GM19467 (cell line): ENCODE data around the gene LRRC27.

Source experiments
- ATAC-seq: cut with Tn5 transposase; IDR thresholded peaks from one replicate; pipeline ENCODE4 v1.9.1; 2021; ENCODE audit warnings: mild to moderate bottlenecking, moderate library complexity; ENCODE audit not compliant: unreplicated experiment

Gene LRRC27

GRCh38 chr10:132421847-132422751, 90.1 kb downstream of the LRRC27 start:
- no peak for ATAC-seq

DNA sequence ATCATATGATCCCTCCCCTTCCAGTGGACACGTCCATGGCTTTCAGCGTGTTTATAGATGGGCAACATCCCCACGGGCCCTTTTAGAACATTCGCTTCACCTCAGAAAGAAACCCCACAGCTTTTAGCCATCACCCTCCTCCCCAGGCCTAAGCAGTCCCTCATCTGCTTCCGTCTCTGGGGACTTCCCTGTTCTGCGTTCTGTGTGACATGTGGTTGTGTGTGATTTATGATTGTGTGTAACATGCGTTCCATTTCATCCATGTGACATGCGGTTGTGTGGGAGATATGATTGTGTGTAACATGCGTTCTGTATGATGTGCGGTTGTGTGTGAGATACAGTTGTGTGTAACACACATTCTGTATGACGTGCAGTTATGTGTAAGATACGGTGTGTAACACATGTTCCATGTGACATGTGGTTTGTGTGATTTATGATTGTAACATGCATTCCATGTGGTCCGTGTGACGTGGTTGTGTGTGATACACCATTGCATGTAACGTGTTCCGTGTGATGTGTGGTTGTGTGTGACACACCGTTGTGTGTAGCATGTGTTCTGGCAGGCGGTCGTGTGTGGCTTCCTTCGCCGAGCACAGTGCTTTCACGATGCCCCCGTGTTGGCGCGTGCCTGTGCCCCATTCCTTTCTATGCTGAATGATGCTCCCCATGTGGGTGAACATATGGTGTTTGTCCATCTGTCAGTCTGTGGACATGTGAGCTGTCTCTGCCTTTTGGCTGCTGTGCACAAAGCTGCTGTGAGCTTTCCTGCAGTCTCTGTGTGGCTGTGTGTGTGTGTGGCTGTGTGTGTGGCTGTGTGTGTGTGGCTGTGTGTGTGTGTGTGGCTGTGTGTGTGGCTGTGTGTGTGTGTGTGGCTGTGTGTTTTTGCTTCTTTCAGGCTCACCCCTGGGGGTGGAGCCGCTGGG, 91.2 kb downstream of the LRRC27 start:
- ATAC-seq, result no peak

DNA sequence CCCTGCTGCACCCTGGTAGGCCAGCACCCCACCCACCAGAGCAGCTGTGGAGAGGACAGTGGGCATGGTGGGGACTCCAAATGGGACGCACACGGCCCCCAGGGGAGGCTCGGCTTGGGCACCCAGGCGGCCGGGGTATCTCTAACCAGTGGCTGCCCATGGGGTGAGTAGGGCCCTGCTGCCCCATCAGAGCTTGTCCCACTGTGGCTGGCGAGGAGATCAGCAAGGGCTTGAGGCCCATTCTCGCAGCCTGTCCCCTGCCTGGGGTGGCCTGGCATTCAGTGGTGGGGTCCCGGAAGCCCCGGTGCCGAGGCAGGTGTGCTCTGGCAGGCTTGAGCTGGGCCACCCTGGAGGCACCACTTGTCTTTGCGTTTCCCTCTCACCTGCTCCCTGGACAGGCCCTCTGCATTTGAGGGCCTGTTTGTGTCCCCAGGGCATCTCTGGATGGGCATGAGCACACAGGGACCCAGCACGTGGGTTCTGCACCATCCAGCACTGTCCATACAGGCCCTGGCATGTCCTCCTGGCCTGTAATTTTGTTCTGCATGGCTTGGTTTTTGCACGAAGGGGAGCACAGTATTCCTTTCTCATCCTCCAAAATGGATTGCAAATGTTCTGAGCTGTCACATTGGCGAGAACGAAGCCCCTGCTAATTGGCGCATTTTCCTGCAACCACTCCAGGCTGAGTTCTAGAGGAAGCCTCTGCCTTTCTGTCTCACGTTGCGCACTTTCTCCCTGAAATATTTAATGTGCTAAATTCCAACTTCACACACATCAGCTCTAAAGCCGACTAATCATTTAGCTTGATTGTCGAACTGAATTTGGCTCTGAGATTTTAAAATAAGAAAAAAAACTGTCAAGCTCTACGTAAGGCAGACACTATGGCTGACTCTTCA, 92.2 kb downstream of the LRRC27 start:
- no peak for ATAC-seq

DNA sequence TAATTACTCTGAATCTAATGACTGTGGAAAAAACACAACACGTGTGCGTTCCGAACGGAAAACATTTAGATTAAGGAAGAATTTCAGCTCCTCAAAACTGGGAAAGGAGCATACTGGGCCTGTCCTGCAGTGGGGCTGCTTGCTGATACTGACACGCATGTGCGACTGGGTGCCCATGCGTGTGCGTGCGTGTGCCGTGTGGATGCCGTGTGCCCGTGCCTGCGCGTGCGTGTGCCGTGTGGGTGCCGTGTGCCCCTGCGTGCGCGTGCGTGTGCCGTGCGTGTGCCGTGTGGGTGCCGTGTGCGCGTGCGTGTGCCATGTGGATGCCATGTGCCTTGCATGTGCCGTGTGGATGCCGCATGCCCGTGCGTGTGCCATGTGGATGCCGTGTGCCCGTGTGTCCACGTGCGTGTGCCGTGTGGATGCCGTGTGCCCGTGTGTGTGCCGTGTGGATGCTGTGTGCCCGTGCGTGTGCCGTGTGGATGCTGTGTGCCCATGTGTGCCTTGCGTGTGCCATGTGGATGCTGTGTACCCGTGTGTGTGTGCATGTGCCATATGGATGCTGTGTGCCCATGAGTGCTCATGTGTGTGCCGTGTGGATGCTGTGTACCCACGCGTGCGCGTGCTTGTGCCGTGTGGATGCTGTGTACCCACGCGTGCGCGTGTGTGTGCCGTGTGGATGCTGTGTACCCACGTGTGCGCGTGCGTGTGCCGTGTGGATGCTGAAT, 93.2 kb downstream of the LRRC27 start:
- no peak for ATAC-seq

- no peak for ATAC-seq
Measured at GRCh38 chr10:132425757-132426155, 93.8 kb downstream of the LRRC27 start.

- no peak for ATAC-seq
Measured at GRCh38 chr10:132427006-132427771, 95.2 kb downstream of the LRRC27 start.

- no peak for ATAC-seq
Measured at GRCh38 chr10:132427939-132428367, 96.0 kb downstream of the LRRC27 start.

- no peak for ATAC-seq
Measured at GRCh38 chr10:132428486-132428995, 96.5 kb downstream of the LRRC27 start.
